Measurements from ENCODE around the gene CACNB3. TPM values are rescaled to one million over a fixed set of nuclear protein-coding genes. Genes with fewer than 3 reads are reported as not detected.

The CACNB3 gene
- total RNA-seq, 1 experiment from 2014 or later, result 23.8 TPM

DNA sequence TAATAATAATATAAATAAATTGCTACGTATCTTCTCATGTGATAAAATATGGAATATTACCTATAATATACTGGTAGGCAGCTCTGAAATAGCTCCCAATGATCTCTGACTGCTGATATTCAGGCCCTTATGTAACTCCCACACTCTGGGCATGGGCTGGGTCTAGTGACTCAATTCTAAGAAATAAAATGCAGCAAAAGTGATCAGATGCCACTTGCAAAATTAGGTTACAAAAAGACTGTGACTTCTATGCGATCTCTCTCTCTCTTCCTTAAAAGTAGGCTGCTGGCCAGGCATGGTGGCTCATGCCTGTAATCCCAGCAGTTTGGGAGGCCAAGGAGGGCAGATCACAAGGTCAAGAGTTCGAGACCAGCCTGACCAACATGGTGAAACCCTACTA is 10.3 kb upstream of the CACNB3 start:
- BruUV-seq (replicated peaks), result no TSS peak
- no peak overlapping the region for H3K4me3 ChIP-seq (ENCODE audit: low read depth, low read length, poor library complexity, severe bottlenecking)
- H3K9me3 ChIP-seq (ENCODE audit: low read depth, low read length, poor library complexity, severe bottlenecking), result no peaks in the 10 kb centered on the region
- intact Hi-C loops (cut with micrococcal nuclease; ENCODE audit: unreplicated experiment), result no loop called here
- no peaks in the 10 kb centered on the region for H3K27me3 ChIP-seq (replicated peaks; ENCODE audit: insufficient read depth, low read depth, low read length, poor library complexity)
- DNase-seq (ENCODE audit: low spot score), result no peak
- ChIA-PET CTCF (no interaction called here), POLR2A (ENCODE audit: low non-redundant PET) (no interaction called here)
- no peak overlapping the region for H3K27ac ChIP-seq (ENCODE audit: low read depth, low read length, poor library complexity, severe bottlenecking)
- no peaks in the 10 kb centered on the region for H3K36me3 ChIP-seq (ENCODE audit: insufficient read depth, low read length, poor library complexity, severe bottlenecking)
- TF ChIP-seq, protein P1, sequence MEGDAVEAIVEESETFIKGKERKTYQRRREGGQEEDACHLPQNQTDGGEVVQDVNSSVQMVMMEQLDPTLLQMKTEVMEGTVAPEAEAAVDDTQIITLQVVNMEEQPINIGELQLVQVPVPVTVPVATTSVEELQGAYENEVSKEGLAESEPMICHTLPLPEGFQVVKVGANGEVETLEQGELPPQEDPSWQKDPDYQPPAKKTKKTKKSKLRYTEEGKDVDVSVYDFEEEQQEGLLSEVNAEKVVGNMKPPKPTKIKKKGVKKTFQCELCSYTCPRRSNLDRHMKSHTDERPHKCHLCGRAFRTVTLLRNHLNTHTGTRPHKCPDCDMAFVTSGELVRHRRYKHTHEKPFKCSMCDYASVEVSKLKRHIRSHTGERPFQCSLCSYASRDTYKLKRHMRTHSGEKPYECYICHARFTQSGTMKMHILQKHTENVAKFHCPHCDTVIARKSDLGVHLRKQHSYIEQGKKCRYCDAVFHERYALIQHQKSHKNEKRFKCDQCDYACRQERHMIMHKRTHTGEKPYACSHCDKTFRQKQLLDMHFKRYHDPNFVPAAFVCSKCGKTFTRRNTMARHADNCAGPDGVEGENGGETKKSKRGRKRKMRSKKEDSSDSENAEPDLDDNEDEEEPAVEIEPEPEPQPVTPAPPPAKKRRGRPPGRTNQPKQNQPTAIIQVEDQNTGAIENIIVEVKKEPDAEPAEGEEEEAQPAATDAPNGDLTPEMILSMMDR (conservative IDR thresholded peaks at IDR 0.05; ENCODE audit: low read depth, low read length), result no peak
- no peak for TF ChIP-seq EZH2 (IDR thresholded peaks at IDR 0.05; ENCODE audit: borderline replicate concordance, low read depth, low read length, poor library complexity, severe bottlenecking)
- no peaks in the 10 kb centered on the region for H3K4me1 ChIP-seq (ENCODE audit: insufficient read depth, low read length, poor library complexity, severe bottlenecking)

DNA sequence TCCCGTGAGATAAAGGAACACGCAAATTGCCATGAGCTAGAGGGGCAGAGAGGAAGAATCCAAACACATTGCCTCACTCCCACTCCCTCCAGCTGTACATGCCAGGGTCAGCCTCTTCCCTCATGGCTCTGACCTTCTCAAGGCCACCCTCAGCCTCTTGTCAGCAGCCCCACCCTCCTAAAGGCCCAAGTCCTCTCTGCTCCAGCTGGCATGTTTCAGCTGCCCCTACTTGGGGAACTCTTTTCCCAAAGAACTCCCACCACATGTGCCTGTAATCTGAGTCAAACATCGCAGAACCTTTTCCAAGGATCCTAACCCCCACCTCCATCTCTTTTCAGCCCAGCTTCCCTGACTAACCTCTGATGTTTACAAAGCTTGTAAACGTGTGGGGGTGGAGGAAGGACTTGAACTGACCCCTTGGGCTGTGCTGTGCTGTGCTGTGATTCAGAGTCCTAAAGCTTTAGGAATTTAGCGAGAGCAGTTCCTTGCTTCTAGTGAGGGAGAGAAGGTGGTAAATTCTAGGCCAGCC is 7.3 kb upstream of the CACNB3 start:
- DNase-seq (ENCODE audit: low spot score), result no peak
- POLR2A ChIA-PET (ENCODE audit: low non-redundant PET), result no interaction called here
- no TSS peak for BruUV-seq (replicated peaks)

DNA sequence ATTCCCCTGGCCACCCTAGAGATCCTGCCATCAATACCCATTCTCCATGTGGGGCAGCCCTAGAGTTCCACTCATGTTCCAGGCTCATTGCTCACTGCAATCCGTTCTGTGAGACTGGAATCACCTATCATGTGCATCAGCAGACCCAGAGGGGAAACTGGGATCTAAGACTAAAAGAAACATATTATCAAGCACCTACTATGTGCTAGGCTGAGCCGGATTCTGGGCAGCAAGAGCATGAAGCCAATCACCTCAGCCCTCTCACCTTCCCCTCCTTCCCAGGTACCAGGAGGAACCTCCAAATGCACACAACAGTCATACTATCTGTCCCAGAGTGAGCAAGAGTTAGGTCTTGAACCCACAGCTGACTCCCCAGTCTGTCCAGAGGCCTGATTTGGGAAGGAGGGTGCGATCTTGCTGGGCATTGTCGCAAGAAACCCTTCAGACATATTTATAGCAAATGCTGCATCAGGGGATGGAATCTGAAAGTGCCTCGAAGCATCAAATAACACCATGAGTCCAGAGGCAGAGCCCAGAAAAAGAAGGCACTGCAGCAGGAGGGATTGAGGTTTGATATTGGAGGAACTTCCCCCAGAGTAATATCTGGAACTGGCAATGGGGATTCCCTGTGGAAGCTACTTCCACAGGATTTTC is 6.7 kb upstream of the CACNB3 start:
- POLR2A ChIA-PET (ENCODE audit: low non-redundant PET), result no interaction called here
- DNase-seq (ENCODE audit: low spot score), result no peak
- CTCF ChIA-PET, result interaction anchor here (0.6 kb wide), 1 partner anchor 1502 kb away, joined by 3 read pairs; no protein-coding TSS in a partner anchor
- BruUV-seq (replicated peaks), result no TSS peak
- Histone ChIP-seq H3K27ac (ENCODE audit: low read depth, low read length, poor library complexity, severe bottlenecking) (no peak overlapping the region), H3K4me1 (ENCODE audit: insufficient read depth, low read length, poor library complexity, severe bottlenecking) (peaks cover 16% of the 10 kb centered on the region), H3K9me3 (ENCODE audit: low read depth, low read length, poor library complexity, severe bottlenecking) (no peaks in the 10 kb centered on the region), H3K4me3 (ENCODE audit: low read depth, low read length, poor library complexity, severe bottlenecking) (no peak overlapping the region), H3K36me3 (ENCODE audit: insufficient read depth, low read length, poor library complexity, severe bottlenecking) (no peaks in the 10 kb centered on the region), H3K27me3 (replicated peaks; ENCODE audit: insufficient read depth, low read depth, low read length, poor library complexity) (no peaks in the 10 kb centered on the region)
- intact Hi-C loops (cut with micrococcal nuclease; ENCODE audit: unreplicated experiment), result no loop called here
- no peak for TF ChIP-seq EZH2 (IDR thresholded peaks at IDR 0.05; ENCODE audit: borderline replicate concordance, low read depth, low read length, poor library complexity, severe bottlenecking)
- TF ChIP-seq, protein P1 (conservative IDR thresholded peaks at IDR 0.05; ENCODE audit: low read depth, low read length), result no peak

More for the DNA sequence above, 7.3 kb upstream of the CACNB3 start:
- H3K36me3 ChIP-seq (ENCODE audit: insufficient read depth, low read length, poor library complexity, severe bottlenecking), result no peaks in the 10 kb centered on the region
- H3K27ac ChIP-seq (ENCODE audit: low read depth, low read length, poor library complexity, severe bottlenecking), result no peak overlapping the region
- no peaks in the 10 kb centered on the region for H3K27me3 ChIP-seq (replicated peaks; ENCODE audit: insufficient read depth, low read depth, low read length, poor library complexity)
- H3K4me1 ChIP-seq (ENCODE audit: insufficient read depth, low read length, poor library complexity, severe bottlenecking), result peaks cover 12% of the 10 kb centered on the region
- H3K4me3 ChIP-seq (ENCODE audit: low read depth, low read length, poor library complexity, severe bottlenecking), result no peak overlapping the region
- intact Hi-C loops (cut with micrococcal nuclease; ENCODE audit: unreplicated experiment), result no loop called here
- no peak for TF ChIP-seq EZH2 (IDR thresholded peaks at IDR 0.05; ENCODE audit: borderline replicate concordance, low read depth, low read length, poor library complexity, severe bottlenecking)
- TF ChIP-seq, protein P1 (conservative IDR thresholded peaks at IDR 0.05; ENCODE audit: low read depth, low read length), result no peak
- CTCF ChIA-PET, result interaction anchor here (0.6 kb wide), 1 partner anchor 1503 kb away, joined by 3 read pairs; no protein-coding TSS in a partner anchor
- no peaks in the 10 kb centered on the region for H3K9me3 ChIP-seq (ENCODE audit: low read depth, low read length, poor library complexity, severe bottlenecking)
